Skin of body (tissue), 2 donors: ENCODE measurements around the gene TBC1D10A. TPM values are rescaled to one million over a fixed set of nuclear protein-coding genes. Genes with fewer than 3 reads are reported as not detected.
A peak's percentile ranks its signal among the peaks of the same experiment; 100 is the strongest.

Experiments used
- DNase-seq: peaks from one replicate; lab custom pipeline; 2025; lab: John Stamatoyannopoulos, UW
- total RNA-seq: library from RNA; depleted of rRNA; stranded (reverse); fragments of >200 nt; gene quantifications from one replicate; pipeline ENCODE4 v1.2.3, GENCODE V29; 2014

Gene TBC1D10A
- total RNA-seq, 1 donor from 2014 or later, result 10.8 TPM

DNA sequence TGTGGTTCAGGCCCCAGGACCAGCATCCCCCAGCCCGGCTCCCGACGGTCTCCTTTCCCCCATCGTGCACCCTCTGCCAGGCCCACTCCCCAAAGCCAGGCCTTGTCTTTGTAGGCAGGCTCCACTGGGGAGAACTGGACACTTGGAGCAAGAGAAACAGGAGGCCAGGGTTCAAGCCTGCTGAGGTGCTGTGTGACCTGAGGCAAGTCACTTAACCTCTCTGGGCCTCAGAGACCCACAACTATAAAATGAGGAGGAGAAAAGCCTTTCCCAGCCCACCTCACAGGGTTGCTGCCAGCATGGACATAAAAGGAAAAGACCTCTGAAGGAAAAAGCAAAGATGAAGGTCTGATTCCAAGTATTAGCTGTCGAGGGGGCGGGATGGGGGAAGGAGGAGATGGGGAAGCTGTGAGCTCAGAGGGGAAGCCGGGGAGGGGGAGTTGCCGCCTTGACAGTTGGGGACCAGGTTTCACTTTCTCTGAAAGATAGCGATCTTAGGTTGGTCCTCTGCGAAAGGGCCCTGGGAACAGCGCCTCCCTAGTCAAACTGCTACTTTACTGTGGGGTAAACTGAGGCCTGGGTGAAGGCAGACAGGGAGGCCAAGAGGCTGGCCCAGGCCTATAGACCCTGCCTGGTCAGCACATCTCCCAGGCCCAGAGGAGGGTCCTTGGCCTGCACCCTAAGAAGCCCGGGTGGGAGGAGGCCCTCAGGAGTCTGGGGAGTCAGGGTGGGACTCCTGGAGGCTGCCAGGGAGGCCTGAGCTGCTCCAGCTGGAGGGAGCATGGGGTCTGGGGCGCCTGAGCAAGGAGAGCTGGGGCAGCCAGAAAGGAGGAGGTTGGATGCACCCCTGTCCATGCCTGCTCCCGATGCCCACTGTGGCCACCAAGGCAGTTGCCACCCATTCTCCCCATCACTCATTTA is 59.1 kb downstream of the TBC1D10A start:
- no peak for DNase-seq

DNA sequence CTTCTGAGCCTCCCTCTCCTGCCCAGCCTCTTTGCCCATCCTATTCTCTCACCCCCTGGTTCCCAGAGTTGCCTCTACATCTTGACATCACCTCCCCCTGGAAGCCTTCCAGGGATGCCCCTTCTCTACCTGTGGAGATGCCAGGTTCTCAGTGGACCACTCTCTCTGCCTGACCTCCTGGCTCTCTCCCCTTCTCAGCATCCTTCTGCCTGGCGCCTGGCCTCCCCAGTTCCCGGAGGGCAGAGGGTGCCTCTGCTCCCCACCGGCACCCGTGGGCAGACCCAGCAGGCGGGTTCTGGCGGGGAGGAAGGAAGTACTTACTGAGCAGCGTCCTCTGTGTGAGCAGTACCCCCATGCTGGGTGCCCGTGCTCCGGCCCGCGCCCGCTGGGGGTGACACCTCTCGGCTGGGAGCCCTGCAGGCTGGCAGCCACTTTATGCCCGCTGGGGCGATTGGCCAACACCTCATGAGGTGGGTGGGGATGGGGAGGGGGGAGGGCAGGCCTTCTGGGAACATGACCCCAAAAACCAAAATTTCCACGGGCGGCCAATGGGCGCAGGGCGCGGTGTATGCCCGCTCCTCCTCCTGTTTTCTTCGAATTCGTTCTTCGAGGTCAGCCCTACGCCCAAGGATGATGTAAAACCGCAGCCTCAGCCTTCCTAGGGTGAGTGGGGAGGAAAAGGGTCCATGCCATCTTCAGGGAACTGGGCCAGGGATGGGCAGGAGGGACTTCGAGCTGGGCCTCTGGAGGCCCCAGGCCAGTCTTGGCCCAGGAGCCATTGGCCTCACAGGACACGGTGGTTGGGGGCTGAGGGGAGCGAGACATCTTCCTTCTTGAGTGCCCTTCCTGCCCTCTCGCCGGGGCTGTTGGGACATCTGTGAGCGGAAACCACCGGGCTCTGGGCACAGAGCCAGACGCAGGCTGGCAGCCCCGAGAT is 60.0 kb downstream of the TBC1D10A start, which contains the start of gene OSM:
Gene OSM (minus strand): TSS at position 407 of the 937 bp plus-strand sequence. CDS start 52 bp downstream, at position 355.
- DNase-seq, result no peak

DNA sequence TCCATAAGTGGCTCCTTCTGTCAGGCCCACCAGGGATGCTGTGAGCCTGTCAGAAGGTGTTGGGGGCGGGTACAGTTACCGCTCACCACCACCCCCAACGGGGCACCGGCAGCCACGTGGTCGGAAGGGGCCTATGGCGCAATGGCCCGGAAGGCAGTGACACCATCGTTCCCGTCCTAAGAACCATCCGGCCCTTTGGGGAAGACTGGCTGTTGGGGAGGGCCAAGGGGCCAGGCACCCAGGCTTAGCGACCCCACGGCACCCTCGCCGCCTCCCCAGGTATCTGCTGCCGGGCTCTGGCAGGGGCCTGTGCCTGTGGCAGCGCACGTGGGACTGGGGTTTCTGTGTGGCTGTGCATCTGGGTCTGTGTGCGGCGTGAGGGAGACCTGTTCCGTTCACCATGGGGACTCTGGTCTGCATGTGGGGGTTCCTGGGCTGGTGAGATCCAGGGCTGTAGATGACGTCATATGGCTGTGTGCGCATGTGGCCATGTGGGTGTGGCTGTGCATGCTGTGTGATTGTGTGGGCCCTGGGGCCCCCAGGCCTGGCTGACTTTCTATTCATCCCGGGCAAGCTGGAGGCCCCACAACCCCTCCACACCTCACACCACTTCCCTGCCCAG is 60.8 kb downstream of the TBC1D10A start:
- DNase-seq, result no peak

DNA sequence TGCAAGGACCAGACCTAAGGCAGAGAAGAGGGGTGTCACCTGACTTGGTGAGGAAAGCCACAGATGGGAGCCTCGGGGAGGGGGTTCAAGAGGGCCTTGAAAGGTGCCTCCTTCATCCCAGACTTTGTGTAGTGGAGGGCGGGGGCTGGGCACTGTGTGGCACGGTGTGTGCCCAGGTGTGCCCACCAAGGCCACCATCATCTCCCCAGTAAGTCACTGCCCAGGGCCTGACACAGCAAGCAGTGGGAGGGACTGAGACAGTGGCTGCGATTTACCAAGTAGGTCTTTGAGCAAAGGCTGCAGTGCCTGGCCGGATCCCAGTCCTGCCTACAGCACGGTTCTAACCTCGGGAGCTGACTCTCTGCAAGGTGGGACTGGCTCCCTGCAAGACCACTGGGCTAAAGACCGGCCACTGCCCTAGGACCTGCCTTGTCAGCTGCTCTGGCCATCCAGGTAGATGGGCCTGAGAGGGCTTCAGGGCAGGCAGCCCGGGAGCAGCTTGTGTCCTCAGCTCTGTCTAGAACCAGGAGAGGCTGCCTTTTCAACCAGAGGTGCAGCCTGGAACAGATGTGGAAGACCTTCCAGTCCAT is 61.5 kb downstream of the TBC1D10A start:
- no peak for DNase-seq

DNA sequence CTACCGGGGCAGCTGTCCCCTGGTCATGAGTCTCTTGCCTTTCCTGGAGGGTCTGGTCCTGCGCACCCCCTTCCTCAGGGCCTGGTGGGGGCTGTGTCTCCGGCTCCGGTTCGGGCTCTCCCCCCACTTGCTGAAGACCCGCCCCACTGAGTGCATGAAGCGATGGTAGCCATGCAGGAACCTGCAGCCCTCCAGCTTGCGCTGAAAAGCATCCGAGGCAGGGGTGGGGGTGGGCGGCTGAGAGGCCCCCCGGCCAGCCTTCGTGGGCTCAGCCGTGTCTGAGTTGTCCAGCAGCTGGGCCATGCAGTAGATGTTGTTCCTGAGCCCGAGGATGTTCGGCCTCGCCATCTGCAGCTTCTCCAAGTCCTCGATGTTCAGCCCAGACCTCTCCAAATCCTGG is 62.9 kb downstream of the TBC1D10A start:
- DNase-seq, result no peak

DNA sequence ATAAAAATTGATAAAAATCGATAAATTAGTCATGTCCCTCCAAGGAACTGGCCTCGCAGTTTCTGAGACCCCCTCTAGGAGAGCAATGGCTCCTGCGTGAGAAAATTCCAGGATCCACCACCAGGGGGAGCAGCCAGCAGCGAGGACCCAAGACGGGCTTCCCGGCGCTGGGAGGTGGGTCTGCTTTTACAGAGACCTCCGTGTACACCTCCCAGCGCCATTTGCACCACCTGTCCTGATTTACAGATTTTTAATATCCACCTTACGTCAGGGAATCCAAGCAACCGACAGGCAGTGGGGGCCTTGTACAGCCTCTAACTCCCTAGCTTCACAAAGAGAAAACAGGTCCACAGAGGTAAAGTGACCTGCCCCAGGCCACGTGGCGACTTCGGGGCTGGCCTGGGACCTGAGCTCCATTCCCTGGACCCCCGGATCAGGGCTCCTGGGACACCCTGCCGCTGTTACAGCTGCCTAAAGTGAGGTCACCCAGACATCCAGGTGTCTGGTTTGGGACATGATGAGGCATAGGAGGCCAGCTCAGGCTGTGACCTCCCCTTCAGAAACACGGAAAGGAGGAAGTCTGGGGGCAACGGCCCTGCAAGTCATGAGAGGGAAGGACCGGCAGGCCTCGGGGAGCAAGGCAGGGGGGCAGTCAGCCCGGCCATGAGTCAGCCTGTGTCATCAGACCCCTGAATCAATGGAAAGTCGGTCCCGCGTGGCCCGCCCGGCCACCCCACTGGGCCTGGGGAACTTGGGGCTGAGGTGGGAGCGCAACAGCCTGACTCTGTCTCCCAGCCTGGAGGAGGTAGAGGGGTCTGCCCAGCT is 63.6 kb downstream of the TBC1D10A start:
- peak; percentile 40 for DNase-seq

DNA sequence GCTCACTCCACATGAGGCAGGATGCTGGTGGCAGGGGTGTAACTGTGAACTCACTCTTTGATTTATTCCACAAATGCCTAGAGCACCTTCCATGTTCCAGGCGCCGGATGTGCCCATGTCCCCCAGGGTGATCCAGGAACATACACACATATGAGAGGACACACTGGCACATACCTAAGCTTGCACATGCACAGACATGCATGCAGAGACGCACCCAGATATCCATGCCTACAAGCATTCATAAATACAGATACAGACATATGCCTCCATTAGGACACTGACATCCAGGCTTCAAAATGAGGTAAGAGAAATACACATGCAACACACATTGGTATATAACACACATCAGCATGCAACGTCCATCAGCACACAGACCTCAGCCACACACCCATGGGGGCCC is 64.6 kb downstream of the TBC1D10A start:
- DNase-seq, result peak; percentile 15

DNA sequence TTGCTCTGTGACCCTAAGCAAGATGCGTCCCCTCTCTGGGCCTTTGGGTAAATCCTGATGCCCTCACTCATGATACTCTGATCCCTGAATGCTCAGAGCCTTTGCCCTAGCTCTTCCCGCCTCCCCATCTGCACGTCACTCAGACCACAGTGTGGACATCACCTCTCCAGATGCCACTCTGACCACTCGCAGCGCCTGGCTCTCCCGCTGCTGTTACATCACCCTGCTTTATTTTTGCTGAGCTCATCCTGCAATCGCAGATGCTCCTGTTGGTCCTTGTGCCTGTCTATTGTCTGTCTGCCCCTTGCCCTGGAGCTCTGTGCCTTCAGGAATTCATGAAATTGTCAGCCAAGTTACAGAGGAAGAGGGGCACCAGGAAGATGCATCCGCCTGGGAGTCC is 65.6 kb downstream of the TBC1D10A start:
- DNase-seq, result no peak

DNA sequence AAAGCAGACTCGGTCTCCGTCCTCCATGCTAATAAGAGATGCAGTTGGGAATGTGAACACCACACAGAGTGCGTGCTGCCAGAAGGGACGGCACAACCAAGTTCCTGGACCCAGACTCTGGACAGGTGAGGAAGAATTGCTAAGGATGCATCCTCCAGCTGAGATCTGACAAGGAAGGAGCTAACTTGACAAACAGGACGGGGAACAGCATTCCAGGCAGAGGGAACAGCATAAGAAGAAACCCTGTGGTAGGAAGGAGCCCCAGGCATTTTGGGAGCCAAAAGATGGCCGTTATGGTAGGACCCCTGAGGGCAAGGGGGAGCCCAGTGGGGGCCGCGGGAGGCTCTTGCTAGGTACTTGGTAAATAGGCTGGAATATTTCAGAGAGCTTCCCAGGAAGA is 66.1 kb downstream of the TBC1D10A start:
- no peak for DNase-seq

DNA sequence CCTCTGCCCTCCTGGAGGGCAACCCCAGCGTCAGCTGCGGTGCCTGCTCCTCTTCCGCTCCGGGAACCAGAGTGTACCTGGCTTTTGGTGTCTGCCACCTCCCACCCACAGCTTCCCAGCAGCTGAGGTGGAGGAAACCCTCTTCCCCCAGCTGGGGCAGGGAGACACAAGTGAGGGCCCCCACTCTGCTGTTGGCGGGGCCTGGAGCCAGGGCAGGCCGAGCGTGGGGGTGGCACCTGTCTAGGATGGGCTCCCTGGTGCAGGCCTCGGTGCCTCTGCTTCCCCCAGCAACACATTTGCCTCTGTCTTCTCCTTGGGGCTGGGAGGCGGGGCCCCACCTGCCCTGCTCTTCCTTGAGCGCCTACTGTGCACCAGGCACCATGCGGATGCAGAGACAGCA is 66.5 kb downstream of the TBC1D10A start:
- DNase-seq, result no peak

DNA sequence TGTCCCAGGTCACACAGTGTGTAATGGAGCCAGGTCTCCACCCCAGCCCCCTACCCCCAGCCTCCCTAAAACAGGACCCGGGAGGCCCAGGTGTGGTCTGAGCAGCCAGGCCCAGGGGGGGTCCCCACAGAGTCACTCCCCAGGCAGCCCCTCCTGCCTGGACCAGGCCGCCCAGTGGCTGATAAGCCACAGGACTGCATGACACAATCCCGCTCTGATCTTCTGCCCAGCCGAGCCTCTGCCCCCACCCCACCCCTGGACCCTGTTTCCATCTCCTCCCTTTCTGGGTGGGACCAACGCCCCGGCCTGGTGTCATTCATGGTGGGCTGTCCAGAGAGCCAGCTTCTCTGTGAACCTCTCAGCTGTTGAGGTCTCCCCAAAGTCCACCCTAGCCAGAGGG is 72.4 kb downstream of the TBC1D10A start:
- no peak for DNase-seq

DNA sequence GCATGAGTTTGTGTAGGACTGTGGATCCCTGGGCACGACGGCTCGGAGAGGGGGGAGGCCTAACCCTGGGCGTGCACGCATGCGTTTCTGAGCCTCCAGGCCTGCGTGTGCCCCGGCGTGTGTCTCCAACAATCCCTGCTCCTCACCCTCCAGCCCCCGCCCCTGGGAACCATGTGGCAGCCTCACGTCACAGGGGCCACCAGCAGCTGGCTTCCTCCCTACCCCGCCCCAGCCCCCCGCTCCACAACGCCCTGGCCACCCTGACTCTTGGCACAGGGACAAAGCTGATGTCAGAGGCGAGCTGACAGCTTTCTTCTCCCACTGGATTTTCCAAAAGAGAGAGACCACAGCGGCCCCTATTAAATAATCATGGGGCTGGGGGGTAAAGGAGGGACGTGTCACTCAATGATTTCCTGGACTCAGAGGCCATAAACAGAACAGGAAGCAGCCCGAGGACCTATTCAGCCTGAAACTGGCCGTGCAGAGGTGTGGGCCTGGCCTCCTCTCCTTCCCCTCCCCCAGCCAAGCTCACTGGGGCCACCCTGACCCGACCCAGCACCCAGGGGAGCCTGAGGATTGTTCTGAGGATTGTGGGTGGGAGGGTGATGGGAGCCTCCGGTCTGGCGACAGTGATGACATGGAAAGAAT is 73.4 kb downstream of the TBC1D10A start:
- DNase-seq, result peak; percentile 77

DNA sequence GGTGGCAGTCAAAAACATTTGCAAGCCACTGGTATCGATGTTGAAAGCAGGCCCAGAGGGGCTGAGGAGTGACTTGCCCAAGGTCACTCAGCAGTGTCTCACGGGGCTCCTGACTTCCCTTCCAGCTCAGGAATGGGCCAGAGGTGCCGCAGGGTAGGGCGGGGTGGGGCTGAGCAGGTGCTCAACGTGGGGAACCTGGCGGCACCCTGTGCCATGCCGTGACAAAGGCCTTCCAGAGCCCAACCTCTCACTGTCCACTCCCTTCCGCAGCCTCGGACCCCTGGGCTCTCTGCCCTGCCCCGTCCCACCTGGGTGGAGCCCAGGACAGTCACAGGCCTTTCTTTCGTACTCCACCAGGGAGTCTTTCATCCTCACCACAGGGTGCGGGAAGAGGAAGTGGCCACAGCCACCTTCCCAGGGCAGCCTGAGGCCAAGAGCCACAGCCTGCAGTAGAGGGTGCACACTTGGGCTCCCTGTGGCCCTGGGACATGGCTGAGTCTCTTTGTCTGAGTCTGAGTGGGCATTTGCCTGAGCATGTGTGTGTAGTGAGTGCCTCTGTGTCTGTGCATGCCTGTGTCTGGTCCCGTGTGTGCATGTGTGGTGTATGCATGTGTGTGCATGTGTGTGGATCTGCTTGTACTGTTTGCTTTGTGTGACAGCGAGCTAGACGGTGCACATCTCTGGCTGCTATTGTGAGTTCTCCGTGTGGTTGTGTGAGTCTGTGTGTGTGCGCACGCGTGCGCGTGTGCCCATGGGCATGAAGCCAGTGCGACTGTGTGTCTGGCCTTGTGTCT is 74.1 kb downstream of the TBC1D10A start:
- DNase-seq, result peak; percentile 53

DNA sequence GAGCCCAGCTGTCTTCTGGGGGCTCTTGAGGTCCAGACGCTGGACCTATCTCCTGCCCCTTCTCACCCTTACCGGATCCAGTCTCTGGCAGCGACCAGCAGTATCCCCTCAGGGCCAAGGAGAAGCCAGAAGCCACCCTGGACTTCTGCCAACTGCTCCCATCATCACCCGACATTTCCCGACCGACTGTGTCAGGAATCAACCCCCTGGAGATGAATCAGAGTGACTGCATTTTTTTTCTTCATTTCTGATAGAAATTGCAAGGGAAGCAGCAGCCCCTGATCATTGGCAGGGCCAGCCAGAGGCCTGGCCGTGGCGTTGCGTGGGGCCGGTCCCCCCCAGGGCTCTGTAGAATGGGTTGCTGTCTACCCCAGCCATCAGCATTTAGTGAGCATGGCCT is 75.0 kb downstream of the TBC1D10A start:
- DNase-seq, result no peak

DNA sequence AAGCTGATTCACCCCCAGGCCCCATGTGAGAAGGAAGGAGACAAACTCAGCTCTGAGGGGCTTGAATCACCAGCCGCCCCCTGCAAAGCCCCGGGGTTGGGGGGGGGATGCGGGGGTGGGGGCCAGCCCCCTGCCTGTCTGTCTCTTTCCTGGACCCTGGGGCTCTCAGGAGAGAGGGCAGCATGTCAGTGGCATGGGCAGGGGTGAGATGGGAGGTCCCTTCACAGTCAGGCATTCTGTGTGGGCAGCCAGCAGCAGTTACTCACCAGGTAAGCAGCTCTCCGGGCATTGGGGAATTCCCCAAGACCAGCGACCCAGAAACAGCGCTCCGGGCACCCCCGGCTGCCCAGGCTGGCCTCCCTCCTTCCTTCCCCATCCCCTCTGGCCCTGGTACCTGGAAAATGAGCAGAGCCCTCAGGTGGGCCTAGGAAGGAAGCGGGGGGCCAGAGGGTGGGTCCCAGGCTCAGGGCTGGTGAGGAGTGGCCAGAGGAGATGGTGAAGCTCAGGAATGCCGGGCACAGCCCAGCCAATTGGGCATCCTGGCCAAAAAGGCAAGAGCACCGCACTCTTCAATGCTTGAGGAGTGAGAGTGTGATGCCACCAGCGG is 76.0 kb downstream of the TBC1D10A start:
- no peak for DNase-seq

DNA sequence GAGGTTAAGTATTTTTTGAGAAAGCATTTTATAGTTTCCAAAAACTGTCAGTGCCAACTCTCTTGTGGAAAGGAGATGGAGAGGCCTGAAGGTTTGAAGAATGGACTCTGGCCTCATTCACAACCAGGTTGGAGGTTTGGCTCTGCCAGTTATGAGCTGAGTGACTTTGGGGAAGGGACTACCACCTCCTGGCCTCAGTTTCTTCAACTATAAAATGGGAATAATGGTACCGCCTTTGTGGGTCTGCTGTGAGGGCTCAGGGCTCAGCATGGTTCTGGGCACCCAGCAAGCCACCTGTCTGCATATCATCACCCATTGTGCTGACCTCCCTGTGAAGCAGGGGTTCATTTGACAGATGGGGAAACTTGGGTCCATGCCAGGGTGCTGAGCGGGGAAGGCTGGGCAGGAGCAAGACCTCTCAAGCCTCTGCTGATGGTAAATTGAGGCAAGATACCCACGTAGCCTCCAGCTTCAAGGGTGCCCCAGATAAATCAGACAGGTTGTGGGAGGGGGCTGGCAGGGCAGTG is 76.6 kb downstream of the TBC1D10A start:
- DNase-seq, result no peak

DNA sequence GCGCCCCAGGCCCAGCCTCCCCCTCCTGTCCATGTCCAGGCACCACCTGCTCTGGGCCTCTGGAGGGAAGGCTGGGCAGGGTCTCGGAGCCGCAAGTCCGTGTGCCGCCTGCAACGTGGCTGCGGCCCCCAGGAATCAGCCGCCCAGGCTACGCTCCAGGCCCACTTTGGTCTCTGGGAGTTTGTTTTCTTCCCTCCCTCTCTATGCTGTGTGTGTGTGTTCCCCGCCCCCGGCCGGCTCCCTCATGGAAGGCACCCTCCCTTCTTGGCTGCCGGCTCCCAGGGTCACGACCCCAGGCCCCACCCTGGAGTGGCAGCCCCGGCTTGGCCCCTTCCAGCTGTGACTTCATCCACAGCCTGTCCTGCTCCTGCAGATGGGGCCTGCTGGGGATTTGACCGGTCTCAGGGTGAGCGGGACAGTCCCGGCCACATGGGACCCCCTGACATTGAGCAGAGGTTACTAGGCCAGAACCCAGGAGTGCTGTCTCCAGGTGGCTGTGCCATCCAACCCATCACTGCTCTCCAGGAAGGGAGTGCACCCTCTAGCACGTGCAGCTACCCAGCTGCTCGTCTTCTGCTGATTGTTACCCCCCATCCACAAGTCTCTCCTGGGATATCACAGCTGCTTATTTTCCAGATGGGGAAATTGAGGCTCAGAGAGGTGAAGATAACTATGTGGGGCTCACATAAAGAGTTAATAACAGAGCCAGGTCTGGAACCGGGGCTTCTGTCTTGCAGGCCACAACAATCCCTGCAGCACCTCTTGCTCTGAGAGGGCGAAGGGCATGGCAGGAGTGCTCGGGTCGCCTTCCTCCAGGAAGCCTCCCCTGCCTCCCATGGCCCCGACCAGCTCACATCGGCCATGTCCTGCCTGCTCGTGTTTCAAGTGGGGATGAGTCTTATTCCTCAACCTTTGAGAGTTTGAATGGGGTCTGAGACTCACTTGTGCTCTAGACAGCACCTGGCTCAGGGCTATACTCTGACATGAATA is 77.4 kb downstream of the TBC1D10A start:
- DNase-seq, result peak; percentile 21
